ENCODE results near the gene PRXL2B.
"Not testable (repeated sequence)": the region's sequence is repeated elsewhere in the genome, so short reads cannot be mapped to it uniquely, and the experiment has no call there.

PRXL2B gene

GRCh38 chr1:2623571-2624337 lies 37.2 kb downstream of the PRXL2B start:
- DNase-seq (ENCODE audit: low spot score), result no peak

- no peak for DNase-seq (ENCODE audit: low spot score)
These were observed 38.2 kb downstream of the PRXL2B start for GRCh38 chr1:2624735-2625300.

GRCh38 chr1:2625311-2625710 lies 38.7 kb downstream of the PRXL2B start:
- DNase-seq (ENCODE audit: low spot score), result no peak

- not testable (repeated sequence) for DNase-seq (ENCODE audit: low spot score)
These were observed 39.2 kb downstream of the PRXL2B start for GRCh38 chr1:2625748-2626147.

GRCh38 chr1:2627746-2628145 lies 41.2 kb downstream of the PRXL2B start:
- no peak for DNase-seq (ENCODE audit: low spot score)

- no peak for DNase-seq (ENCODE audit: low spot score)
These were observed 41.8 kb downstream of the PRXL2B start for GRCh38 chr1:2628191-2628932.

- no peak for DNase-seq (ENCODE audit: low spot score)
These were observed 42.5 kb downstream of the PRXL2B start for GRCh38 chr1:2628933-2629626.

- DNase-seq (ENCODE audit: low spot score), result no peak
These were observed 43.3 kb downstream of the PRXL2B start for GRCh38 chr1:2629627-2630497.

GRCh38 chr1:2630498-2631135 lies 44.0 kb downstream of the PRXL2B start:
- DNase-seq (ENCODE audit: low spot score), result no peak

- DNase-seq (ENCODE audit: low spot score), result peak; percentile 57
These were observed 44.8 kb downstream of the PRXL2B start for GRCh38 chr1:2631136-2632050.

GRCh38 chr1:2632051-2632430 lies 45.5 kb downstream of the PRXL2B start:
- no peak for DNase-seq (ENCODE audit: low spot score)

- no peak for DNase-seq (ENCODE audit: low spot score)
These were observed 46.2 kb downstream of the PRXL2B start, which contains the start of gene MMEL1 for GRCh38 chr1:2632561-2633361. TSS of gene MMEL1 (minus strand) at chr1:2633016. CDS start at chr1:2629484, 3,532 bp downstream.

- no peak for DNase-seq (ENCODE audit: low spot score)
These were observed 46.9 kb downstream of the PRXL2B start for GRCh38 chr1:2633366-2633935.

GRCh38 chr1:2633936-2634491 lies 47.4 kb downstream of the PRXL2B start:
- DNase-seq (ENCODE audit: low spot score), result no peak

- no peak for DNase-seq (ENCODE audit: low spot score)
These were observed 48.9 kb downstream of the PRXL2B start for GRCh38 chr1:2635361-2636010.

GRCh38 chr1:2636733-2637132 lies 50.2 kb downstream of the PRXL2B start:
- DNase-seq (ENCODE audit: low spot score), result no peak

GRCh38 chr1:2637442-2638145 lies 51.0 kb downstream of the PRXL2B start:
- DNase-seq (ENCODE audit: low spot score), result no peak

Measured in HuH-7 (cell line).